ENCODE results near the gene UTS2B. TPM values are rescaled to one million over a fixed set of nuclear protein-coding genes. Genes with fewer than 3 reads are reported as not detected.

The UTS2B gene
- total RNA-seq, 2 experiments from 2014 or later, result not detected

DNA sequence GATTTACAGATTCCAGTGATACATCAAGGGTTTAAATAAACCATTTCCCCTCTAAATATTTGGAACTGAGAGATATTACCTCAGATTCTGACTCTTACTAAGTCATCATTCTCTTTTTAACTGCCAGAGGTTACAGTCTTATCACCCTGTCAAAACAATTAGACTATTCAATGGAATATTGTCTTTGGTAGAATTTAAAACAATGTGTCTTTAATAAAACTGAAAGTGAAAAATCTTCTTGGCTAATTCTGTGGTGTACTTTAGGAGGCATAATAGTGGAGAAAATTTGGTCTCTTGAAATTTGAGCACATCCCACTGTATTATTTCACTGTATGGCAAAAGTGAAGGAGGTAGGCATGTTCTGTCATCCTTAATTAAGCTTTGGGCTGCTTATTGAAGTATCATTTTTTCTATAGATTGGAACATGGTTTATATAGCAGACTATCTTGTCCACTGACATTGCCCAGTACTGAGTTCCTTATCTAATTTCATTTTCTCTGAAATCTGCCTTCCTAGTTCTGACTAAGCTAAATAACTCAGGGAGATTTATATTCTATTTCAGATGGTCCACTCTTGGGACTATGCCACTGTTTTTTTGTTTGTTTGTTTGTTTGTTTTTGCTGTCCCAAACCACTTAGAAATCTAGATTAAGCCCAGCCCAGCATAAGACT lies 48.0 kb upstream of the UTS2B start:
- Histone ChIP-seq H3K4me3 (ENCODE audit: low read length) (no peak overlapping the region), H3K36me3 (ENCODE audit: insufficient read depth, low read length) (no peaks in the 10 kb centered on the region), H3K27me3 (ENCODE audit: control insufficient read depth in 1 of 2, insufficient read depth in 2 of 2, low read length in 2 of 2) (no peaks in the 10 kb centered on the region), H3K4me1 (ENCODE audit: insufficient read depth, low read length) (no peaks in the 10 kb centered on the region), H3K9me3 (ENCODE audit: control insufficient read depth in 1 of 2, insufficient read depth in 1 of 2, low read length in 2 of 2) (no peaks in the 10 kb centered on the region), H3K27ac (ENCODE audit: low read depth in 1 of 2, low read length in 2 of 2) (no peak overlapping the region)
- no peak for DNase-seq
- no peaks in the 10 kb centered on the region for H3K27me3 Mint-ChIP-seq
- H3K27ac Mint-ChIP-seq, result no peak overlapping the region
- no peak for ATAC-seq (ENCODE audit: poor library complexity)
- no peak overlapping the region for H3K4me3 Mint-ChIP-seq
- H3K36me3 Mint-ChIP-seq (ENCODE audit: low read depth), result peaks cover 13% of the 10 kb centered on the region
- H3K9me3 Mint-ChIP-seq, result no peaks in the 10 kb centered on the region
- TF ChIP-seq, protein P1, sequence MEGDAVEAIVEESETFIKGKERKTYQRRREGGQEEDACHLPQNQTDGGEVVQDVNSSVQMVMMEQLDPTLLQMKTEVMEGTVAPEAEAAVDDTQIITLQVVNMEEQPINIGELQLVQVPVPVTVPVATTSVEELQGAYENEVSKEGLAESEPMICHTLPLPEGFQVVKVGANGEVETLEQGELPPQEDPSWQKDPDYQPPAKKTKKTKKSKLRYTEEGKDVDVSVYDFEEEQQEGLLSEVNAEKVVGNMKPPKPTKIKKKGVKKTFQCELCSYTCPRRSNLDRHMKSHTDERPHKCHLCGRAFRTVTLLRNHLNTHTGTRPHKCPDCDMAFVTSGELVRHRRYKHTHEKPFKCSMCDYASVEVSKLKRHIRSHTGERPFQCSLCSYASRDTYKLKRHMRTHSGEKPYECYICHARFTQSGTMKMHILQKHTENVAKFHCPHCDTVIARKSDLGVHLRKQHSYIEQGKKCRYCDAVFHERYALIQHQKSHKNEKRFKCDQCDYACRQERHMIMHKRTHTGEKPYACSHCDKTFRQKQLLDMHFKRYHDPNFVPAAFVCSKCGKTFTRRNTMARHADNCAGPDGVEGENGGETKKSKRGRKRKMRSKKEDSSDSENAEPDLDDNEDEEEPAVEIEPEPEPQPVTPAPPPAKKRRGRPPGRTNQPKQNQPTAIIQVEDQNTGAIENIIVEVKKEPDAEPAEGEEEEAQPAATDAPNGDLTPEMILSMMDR (IDR thresholded peaks at IDR 0.05), result no peak
- ChIA-PET POLR2A (interaction anchor here (0.7 to 1.2 kb wide), 2 partner anchors 49 to 1660 kb away, joined by 3 read pairs; partner anchors contain the start of gene CCDC50), CTCF (no interaction called here)
- intact Hi-C loops (cut with DNase I, micrococcal nuclease), result no loop called here
- H3K4me1 Mint-ChIP-seq (ENCODE audit: low read depth), result peaks cover 33% of the 10 kb centered on the region

DNA sequence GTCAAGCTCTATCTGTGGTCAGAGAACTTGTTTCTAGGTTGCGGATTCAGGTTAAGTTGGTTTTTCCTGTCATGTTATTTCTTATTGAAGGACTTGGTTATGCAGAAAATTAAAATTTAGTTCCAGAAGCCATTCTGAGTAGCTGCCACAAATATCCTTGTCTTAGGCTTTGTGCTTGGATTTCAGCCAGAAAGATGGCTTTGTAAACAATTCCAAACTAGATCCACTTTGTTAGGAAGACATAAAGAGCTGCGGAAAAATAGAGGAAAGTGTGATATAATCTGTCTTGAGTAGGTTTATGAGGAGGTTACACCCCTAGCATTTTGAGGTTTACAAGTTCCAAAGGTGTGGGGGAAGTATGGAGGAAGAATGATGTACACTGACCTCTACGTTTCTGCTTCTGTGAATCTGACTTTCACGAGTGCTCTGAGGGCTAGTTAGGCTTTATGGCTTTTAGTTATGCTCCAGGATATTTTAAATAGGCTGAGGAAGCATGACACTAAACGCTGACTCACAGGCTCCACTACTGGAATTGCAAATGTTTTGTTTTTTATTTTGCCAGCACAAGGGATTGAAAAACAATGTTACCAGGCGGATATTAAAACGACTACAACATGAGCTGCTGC lies 46.3 kb upstream of the UTS2B start:
- Mint-ChIP-seq H3K27me3 (no peaks in the 10 kb centered on the region), H3K4me3 (no peak overlapping the region), H3K27ac (no peak overlapping the region), H3K9me3 (no peaks in the 10 kb centered on the region), H3K4me1 (ENCODE audit: low read depth) (peaks cover 41% of the 10 kb centered on the region), H3K36me3 (ENCODE audit: low read depth) (peaks cover 4% of the 10 kb centered on the region)
- TF ChIP-seq, protein P1 (IDR thresholded peaks at IDR 0.05), result no peak
- H3K4me3 ChIP-seq (ENCODE audit: low read length), result no peak overlapping the region
- ChIA-PET CTCF (no interaction called here), POLR2A (no interaction called here)
- H3K27ac ChIP-seq (ENCODE audit: low read depth in 1 of 2, low read length in 2 of 2), result no peak overlapping the region
- intact Hi-C loops (cut with DNase I, micrococcal nuclease), result no loop called here
- DNase-seq (no peak), ATAC-seq (ENCODE audit: poor library complexity) (no peak)
- no peaks in the 10 kb centered on the region for H3K4me1 ChIP-seq (ENCODE audit: insufficient read depth, low read length)
- no peaks in the 10 kb centered on the region for H3K36me3 ChIP-seq (ENCODE audit: insufficient read depth, low read length)
- H3K27me3 ChIP-seq (ENCODE audit: control insufficient read depth in 1 of 2, insufficient read depth in 2 of 2, low read length in 2 of 2), result no peaks in the 10 kb centered on the region
- no peaks in the 10 kb centered on the region for H3K9me3 ChIP-seq (ENCODE audit: control insufficient read depth in 1 of 2, insufficient read depth in 1 of 2, low read length in 2 of 2)

DNA sequence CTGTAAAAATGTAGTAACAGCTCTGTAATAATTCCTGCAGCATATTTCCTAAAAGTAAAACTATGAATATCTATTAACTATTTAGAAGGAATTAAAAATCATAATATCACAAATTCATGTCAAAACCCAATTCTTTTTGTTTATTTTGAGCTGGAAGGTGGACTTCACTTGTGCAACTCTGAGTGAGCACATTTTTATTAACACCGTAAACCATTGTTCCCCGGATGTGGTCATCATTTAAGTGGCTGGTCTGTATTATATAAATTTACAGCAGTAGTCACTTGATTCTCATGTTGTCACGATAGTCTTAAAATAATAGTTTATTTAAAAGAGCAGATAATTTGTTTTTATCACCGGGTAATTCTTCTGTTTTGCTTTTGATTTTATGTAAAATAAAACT lies 43.0 kb upstream of the UTS2B start:
- Mint-ChIP-seq H3K27ac (no peak overlapping the region), H3K9me3 (no peaks in the 10 kb centered on the region), H3K4me1 (ENCODE audit: low read depth) (peaks cover 18% of the 10 kb centered on the region), H3K4me3 (no peak overlapping the region), H3K27me3 (no peaks in the 10 kb centered on the region), H3K36me3 (ENCODE audit: low read depth) (peaks cover 13% of the 10 kb centered on the region)
- Histone ChIP-seq H3K4me3 (ENCODE audit: low read length) (no peak overlapping the region), H3K27me3 (ENCODE audit: control insufficient read depth in 1 of 2, insufficient read depth in 2 of 2, low read length in 2 of 2) (no peaks in the 10 kb centered on the region), H3K9me3 (ENCODE audit: control insufficient read depth in 1 of 2, insufficient read depth in 1 of 2, low read length in 2 of 2) (no peaks in the 10 kb centered on the region), H3K36me3 (ENCODE audit: insufficient read depth, low read length) (no peaks in the 10 kb centered on the region), H3K27ac (ENCODE audit: low read depth in 1 of 2, low read length in 2 of 2) (no peak overlapping the region), H3K4me1 (ENCODE audit: insufficient read depth, low read length) (no peaks in the 10 kb centered on the region)
- no peak for ATAC-seq (ENCODE audit: poor library complexity)
- DNase-seq, result no peak
- TF ChIP-seq, protein P1 (IDR thresholded peaks at IDR 0.05), result no peak
- ChIA-PET CTCF (interaction anchor here (1.0 kb wide), 1 partner anchor 11 kb away, joined by 3 read pairs; no protein-coding TSS in a partner anchor), POLR2A (no interaction called here)
- intact Hi-C loops (cut with DNase I, micrococcal nuclease), result no loop called here

Measured in CD4-positive, alpha-beta T cell (primary cell).